HG02678 (cell line): ENCODE data around the gene FSD1.
A peak's percentile ranks its signal among the peaks of the same experiment; 100 is the strongest.
"Not testable (repeated sequence)": the region's sequence is repeated elsewhere in the genome, so short reads cannot be mapped to it uniquely, and the experiment has no call there.

Experiments
- ATAC-seq: cut with Tn5 transposase; IDR thresholded peaks from one replicate; pipeline ENCODE4 v1.9.1; 2021; ENCODE audit warnings: mild to moderate bottlenecking, moderate library complexity; ENCODE audit not compliant: unreplicated experiment

Gene FSD1

GRCh38 chr19:4313847-4314490 lies 9.6 kb downstream of the FSD1 start:
- no peak for ATAC-seq

- no peak for ATAC-seq
These were observed 12.6 kb downstream of the FSD1 start for GRCh38 chr19:4316956-4317355.

DNA sequence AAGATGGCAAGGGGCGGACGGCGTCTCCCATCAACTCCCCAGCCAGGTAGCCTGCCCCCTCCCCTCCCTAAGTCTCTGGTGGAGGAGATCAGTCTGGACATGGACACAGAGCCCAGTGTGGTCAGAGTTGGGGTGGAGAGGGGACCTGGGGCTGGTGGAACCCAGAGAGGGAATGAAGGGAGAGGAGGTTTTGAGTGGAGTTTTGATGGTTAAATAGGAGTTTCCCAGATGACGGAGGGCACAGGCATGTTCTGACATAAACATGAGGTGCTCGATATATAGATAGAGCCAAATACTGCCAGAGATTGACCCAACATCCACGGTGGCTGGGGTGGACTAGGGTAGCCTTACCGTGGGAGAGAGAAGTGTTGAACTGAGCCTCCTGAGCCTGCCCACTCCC lies 14.1 kb downstream of the FSD1 start:
- no peak for ATAC-seq

- ATAC-seq, result no peak
These were observed 14.8 kb downstream of the FSD1 start for GRCh38 chr19:4319067-4319718.

DNA sequence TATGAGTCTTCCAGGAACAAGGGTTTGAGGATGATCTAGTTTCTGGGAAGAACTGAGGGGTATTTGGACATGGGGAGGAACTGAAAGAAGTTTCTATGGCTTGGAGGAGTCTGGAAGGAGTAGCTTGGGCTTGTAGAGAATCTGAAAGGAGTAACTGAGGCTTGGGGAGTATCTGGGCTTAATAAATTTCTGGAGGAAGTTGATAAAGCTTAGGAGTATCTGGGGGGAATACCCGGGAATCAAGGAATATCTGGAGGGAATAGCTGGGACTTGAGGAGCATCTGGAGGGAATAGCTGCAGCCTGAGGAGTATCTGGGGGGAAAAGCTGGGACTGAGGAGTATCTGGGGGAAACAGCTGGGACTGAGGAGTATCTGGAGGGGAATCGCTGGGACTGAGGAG lies 16.0 kb downstream of the FSD1 start:
- no peak for ATAC-seq

DNA sequence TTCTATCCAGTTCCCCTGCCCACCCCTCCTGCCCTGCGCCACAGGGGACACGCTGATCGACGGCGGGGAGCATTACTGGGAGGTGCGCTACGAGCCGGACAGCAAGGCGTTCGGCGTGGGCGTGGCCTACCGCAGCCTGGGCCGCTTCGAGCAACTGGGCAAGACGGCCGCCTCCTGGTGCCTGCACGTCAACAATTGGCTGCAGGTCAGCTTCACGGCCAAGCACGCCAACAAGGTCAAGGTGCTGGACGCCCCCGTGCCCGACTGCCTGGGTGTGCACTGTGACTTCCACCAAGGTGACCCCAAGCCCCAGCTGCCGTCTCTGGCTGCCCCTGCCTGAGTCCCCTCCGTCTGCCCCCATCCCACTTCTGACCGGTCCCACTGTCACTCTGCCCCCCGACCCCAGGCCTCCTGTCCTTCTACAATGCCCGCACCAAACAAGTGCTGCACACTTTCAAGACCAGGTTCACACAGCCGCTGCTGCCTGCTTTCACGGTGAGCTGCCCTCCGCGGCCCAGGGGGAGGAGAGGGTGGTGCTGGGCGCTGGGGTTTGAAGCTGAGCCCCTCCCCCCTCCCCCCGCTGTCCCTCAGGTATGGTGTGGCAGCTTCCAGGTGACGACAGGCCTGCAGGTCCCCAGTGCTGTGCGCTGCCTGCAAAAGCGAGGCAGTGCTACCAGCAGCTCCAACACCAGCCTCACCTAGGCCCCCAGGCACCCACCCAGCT lies 18.7 kb downstream of the FSD1 start:
- no peak for ATAC-seq

GRCh38 chr19:4323692-4324091 lies 19.3 kb downstream of the FSD1 start:
- no peak for ATAC-seq

DNA sequence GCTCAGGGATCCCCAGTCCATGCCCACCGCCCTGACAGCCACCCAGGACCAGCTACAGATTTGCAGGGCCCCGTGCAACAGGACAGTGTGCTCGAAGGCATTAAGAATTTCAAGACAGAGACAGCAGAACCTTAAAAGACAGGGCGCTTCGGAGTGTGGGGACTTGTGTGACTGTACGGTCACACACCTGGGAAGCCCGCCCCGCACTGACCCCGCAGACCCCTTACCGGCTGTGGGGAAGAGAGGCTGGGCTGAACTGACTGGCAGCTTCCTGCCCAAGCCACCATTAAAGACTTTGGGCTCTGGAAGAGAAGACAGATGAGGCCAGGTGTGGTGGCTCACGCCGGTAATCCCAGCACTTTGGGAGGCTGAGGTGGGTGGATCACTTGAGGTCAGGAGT lies 19.8 kb downstream of the FSD1 start:
- ATAC-seq, result no peak

DNA sequence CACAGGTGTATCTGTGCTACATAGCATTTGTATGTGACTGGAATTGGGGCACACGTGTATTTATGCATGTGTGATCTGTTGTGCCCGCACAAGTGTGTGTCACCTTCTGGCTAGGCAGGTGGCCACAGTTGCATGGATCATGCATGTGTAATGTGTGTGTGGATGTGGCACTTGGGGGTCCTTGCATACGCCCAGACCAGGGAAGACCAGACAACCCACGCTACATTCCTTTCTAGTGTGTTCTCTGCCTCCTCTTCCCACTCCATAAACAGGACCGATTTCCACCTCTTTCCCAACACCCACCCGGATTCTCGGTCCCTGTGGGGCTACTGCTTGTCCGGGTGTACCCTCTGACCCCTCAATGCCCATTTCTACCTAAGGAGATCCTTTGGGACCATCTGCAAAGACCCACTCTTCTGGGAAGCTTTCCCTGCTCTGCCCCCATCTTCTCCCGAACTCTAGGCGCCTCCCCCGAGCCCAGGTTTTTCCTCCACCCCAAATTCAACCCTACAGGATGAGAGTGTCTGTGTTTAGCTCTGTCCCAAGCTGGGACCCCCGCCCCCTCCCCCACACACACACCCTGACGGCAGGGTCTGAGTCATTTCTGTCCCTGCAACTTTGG lies 21.9 kb downstream of the FSD1 start:
- ATAC-seq, result no peak

- ATAC-seq, result no peak
These were observed 22.4 kb downstream of the FSD1 start for GRCh38 chr19:4326837-4327251.

GRCh38 chr19:4327252-4327876 lies 23.0 kb downstream of the FSD1 start:
- no peak for ATAC-seq

GRCh38 chr19:4327877-4328242 lies 23.5 kb downstream of the FSD1 start:
- peak; percentile 2 for ATAC-seq

DNA sequence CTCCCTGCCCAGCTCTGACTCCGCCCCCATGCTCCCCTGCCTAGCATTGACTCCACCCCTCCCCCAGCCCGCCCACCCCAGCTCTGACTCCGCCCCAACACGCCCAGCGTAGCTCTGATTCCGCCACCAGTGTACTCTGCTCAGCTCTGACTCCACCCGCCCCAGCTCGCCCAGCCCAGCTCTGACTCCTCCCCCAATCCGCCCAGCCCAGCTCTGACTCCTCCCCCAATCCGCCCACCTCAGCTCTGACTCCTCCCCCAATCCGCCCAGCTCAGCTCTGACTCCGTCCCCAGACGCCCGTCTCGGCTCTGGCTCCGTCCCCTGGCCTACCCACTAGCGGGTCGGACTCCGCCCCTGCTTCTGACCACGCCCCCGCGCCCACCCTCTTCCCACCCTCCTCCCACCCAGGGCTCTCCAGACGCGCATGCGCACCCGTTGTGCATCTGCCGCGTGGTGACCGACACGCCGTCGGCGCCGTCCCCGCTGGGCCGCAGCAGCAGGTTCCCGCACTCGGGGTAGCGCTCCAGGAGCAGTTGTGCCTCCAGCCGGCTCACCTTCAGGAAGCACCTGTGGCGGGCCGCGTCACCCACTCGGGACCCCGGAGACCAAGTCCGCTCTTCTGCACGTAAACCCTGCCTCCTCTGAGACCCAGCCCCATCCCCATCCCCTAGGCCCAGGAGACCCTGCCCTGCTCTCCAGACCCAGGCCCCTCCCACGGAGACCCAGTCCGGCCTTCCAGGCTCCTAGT lies 24.0 kb downstream of the FSD1 start:
- ATAC-seq, result peak; percentile 80

GRCh38 chr19:4328991-4329681 lies 24.7 kb downstream of the FSD1 start:
- not testable (repeated sequence) for ATAC-seq

- no peak for ATAC-seq
These were observed 25.5 kb downstream of the FSD1 start for GRCh38 chr19:4329858-4330257.

- no peak for ATAC-seq
These were observed 30.7 kb downstream of the FSD1 start for GRCh38 chr19:4334929-4335570.

GRCh38 chr19:4337906-4338440 lies 33.6 kb downstream of the FSD1 start:
- ATAC-seq, result no peak

GRCh38 chr19:4338441-4339355 lies 34.3 kb downstream of the FSD1 start, which contains the start of gene STAP2:
TSS of gene STAP2 (minus strand) at chr19:4338827. CDS start at chr19:4338753, 74 bp downstream.
- no peak for ATAC-seq
